Measurements from ENCODE around the gene DESI2. TPM values are rescaled to one million over a fixed set of nuclear protein-coding genes. Genes with fewer than 3 reads are reported as not detected.
A peak's percentile ranks its signal among the peaks of the same experiment; 100 is the strongest.

The DESI2 gene
- total RNA-seq, 1 experiment from 2014 or later, result 132 TPM

DNA sequence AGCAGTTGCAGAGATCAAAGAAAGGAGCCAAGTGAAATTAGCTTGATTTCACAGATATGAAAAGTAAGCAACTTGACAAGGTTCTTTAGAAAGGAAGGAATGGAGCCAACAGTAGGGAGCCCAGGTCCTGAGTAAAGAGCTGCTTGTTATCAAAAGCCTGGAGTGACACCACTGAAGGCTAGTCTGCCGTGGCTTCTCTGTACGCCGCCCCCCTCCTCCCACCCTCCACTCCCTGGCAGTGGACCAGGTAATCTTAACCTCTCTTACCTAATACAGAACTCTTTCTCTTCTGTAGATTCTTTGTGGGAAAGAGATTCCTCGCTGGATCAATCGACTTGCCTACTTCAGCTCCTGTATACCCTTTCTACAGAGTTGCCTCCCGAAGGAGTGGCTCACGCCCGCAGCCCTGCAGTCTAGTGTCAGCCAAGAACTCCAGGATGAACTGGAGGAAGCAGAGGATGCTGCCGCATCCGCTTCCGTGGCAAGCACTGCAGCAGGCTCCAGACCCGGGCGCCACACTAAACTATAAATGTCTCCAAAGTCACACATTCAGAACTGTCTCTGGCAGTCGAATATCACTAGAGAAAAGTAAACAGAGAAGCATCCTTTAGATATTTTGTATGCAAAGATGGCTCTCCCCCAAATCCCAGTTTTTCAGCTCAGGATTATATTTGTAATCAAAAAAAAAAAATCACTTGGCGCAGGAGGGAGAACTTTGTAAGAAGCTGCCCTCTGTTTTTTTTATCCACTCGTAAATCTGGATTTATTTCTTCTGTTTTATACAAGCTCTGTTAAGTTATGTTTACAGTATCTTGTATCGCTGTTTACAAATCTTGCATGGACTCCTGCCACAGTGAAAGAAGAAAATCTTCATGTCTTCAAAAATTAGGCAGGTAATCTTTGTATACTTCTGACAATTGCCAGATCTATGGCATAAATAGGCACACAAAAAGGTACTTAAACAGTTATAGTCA is 52.6 kb downstream of the DESI2 start:
- no peak for DNase-seq
- no peak overlapping the region for H3K4me3 ChIP-seq (ENCODE audit: insufficient read depth, low read depth, low read length)
- H3K36me3 ChIP-seq (replicated peaks; ENCODE audit: control insufficient read depth, insufficient read depth, low read length), result peaks cover 5% of the 10 kb centered on the region
- no peaks in the 10 kb centered on the region for H3K27me3 ChIP-seq (ENCODE audit: control insufficient read depth, insufficient read depth, low read length)

- Histone ChIP-seq H3K4me3 (ENCODE audit: insufficient read depth, low read depth, low read length) (no peak overlapping the region), H3K27me3 (ENCODE audit: control insufficient read depth, insufficient read depth, low read length) (no peaks in the 10 kb centered on the region), H3K36me3 (replicated peaks; ENCODE audit: control insufficient read depth, insufficient read depth, low read length) (peaks cover 2% of the 10 kb centered on the region)
- DNase-seq, result peak; percentile 20
Observed at GRCh38 chr1:244709076-244709475, 56.1 kb downstream of the DESI2 start.

DNA sequence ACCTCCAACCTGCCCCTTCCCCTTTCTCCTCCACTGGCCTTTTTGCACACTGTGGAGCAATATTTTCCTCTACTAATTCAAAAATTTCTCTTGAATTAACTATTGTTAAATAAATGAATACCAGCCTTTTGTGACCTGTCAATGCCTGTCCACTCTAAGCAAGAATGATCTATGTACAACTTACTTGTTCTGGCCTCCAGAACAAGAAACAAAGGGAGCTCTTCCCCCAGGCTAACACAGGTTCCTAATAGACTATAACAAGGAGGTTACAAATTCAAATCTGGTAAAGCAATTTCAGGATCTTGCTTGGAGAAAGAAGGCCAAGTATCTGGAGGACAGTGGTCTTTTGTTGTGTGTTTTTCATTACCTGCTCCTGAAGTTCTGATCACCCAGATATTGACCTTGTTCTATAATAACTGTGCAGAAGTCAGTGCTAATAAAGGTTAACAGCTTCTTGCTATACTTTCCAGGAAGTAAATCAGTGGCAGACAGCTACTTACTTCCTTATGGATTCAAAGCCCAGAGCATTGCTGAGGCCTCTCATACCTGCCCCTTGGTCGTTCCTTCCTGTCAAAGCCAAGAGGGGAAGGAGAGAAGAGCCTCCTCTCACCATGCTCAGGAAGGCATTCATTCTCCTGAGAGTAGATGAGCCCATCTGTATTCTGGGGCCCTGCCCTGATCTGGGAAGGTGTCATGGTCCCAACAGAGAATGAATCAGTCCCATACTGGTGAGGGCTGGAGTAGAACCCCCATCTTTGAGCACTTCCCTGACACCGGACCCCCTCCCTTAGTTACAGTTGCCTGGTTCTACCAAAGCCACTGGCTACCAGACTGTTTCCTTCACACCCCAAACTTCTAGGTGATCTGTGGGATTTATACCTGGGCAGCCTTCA is 56.8 kb downstream of the DESI2 start:
- H3K36me3 ChIP-seq (replicated peaks; ENCODE audit: control insufficient read depth, insufficient read depth, low read length), result peaks cover 2% of the 10 kb centered on the region
- H3K4me3 ChIP-seq (ENCODE audit: insufficient read depth, low read depth, low read length), result no peak overlapping the region
- no peak for DNase-seq
- no peaks in the 10 kb centered on the region for H3K27me3 ChIP-seq (ENCODE audit: control insufficient read depth, insufficient read depth, low read length)

- Histone ChIP-seq H3K27me3 (ENCODE audit: control insufficient read depth, insufficient read depth, low read length) (no peaks in the 10 kb centered on the region), H3K4me3 (ENCODE audit: insufficient read depth, low read depth, low read length) (no peak overlapping the region), H3K36me3 (replicated peaks; ENCODE audit: control insufficient read depth, insufficient read depth, low read length) (peaks cover 1% of the 10 kb centered on the region)
- DNase-seq, result no peak
Observed at GRCh38 chr1:244710474-244711062, 57.6 kb downstream of the DESI2 start.

GRCh38 chr1:244712669-244713068 is 59.7 kb downstream of the DESI2 start:
- H3K27me3 ChIP-seq (ENCODE audit: control insufficient read depth, insufficient read depth, low read length), result no peaks in the 10 kb centered on the region
- no peak overlapping the region for H3K4me3 ChIP-seq (ENCODE audit: insufficient read depth, low read depth, low read length)
- H3K36me3 ChIP-seq (replicated peaks; ENCODE audit: control insufficient read depth, insufficient read depth, low read length), result no peaks in the 10 kb centered on the region
- DNase-seq, result no peak

DNA sequence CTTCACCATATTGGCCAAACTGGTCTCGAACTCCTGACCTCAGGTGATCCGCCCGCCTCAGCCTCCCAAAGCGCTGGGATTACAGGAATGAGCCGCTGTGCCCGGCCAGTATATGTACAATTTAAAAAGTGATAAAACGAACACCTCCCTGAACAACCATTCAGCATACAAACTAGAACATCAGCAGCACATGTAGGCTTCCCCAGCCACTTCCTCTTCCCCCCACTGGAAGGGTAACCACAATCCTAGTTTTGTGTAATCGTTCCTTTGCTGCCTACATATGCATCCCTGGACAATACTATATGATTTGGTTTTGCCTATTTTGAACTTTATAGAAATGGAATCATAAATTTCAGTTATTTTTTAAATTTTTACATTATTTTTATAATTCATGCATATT is 60.4 kb downstream of the DESI2 start:
- no peak for DNase-seq
- no peaks in the 10 kb centered on the region for H3K27me3 ChIP-seq (ENCODE audit: control insufficient read depth, insufficient read depth, low read length)
- H3K4me3 ChIP-seq (ENCODE audit: insufficient read depth, low read depth, low read length), result no peak overlapping the region
- no peaks in the 10 kb centered on the region for H3K36me3 ChIP-seq (replicated peaks; ENCODE audit: control insufficient read depth, insufficient read depth, low read length)

- no peak for DNase-seq
- Histone ChIP-seq H3K36me3 (replicated peaks; ENCODE audit: control insufficient read depth, insufficient read depth, low read length) (no peaks in the 10 kb centered on the region), H3K27me3 (ENCODE audit: control insufficient read depth, insufficient read depth, low read length) (peaks cover 17% of the 10 kb centered on the region), H3K4me3 (ENCODE audit: insufficient read depth, low read depth, low read length) (no peak overlapping the region)
Observed at GRCh38 chr1:244727871-244728474, 75.0 kb downstream of the DESI2 start.

- Histone ChIP-seq H3K36me3 (replicated peaks; ENCODE audit: control insufficient read depth, insufficient read depth, low read length) (no peaks in the 10 kb centered on the region; the same call in 1 of the 2 replicates), H3K4me3 (ENCODE audit: insufficient read depth, low read depth, low read length) (peak overlapping the region; percentile 53), H3K27me3 (ENCODE audit: control insufficient read depth, insufficient read depth, low read length) (peaks cover 17% of the 10 kb centered on the region)
- DNase-seq, result peak; percentile 83
Observed at GRCh38 chr1:244730153-244730933, 77.4 kb downstream of the DESI2 start.

DNA sequence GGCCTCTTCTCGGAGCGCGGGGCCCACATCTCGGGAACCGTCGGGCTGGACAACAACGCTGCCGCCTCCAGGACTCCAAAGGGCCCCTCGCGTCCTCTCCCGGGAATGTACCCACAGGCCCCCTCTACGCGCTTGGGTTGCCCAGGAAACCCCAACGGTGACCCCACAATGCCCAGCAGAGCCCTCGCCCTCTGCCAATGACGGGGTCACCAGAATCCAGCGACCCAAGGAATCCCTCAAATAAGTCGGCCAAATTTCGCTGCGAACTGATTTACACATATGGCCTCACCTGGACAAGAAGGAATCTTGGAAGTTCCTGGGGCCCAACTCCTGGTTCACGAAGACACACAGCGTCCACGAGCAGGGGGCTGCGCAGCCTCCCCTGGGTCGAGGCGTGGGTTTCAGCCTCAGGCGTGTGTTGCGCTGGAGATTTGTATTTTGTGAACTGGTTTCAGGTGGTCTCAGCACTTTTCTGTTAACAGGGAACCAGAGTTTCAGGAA is 78.1 kb downstream of the DESI2 start:
- Histone ChIP-seq H3K36me3 (replicated peaks; ENCODE audit: control insufficient read depth, insufficient read depth, low read length) (no peaks in the 10 kb centered on the region; the same call in 1 of the 2 replicates), H3K4me3 (ENCODE audit: insufficient read depth, low read depth, low read length) (peak overlapping the region; percentile 53), H3K27me3 (ENCODE audit: control insufficient read depth, insufficient read depth, low read length) (peaks cover 17% of the 10 kb centered on the region)
- DNase-seq, result no peak

GRCh38 chr1:244731651-244732050 is 78.7 kb downstream of the DESI2 start:
- no peak overlapping the region for H3K4me3 ChIP-seq (ENCODE audit: insufficient read depth, low read depth, low read length)
- DNase-seq, result no peak
- no peaks in the 10 kb centered on the region; the same call in 1 of the 2 replicates for H3K36me3 ChIP-seq (replicated peaks; ENCODE audit: control insufficient read depth, insufficient read depth, low read length)
- peaks cover 17% of the 10 kb centered on the region for H3K27me3 ChIP-seq (ENCODE audit: control insufficient read depth, insufficient read depth, low read length)

- no peaks in the 10 kb centered on the region; the same call in 1 of the 2 replicates for H3K36me3 ChIP-seq (replicated peaks; ENCODE audit: control insufficient read depth, insufficient read depth, low read length)
- DNase-seq, result no peak
- peaks cover 17% of the 10 kb centered on the region for H3K27me3 ChIP-seq (ENCODE audit: control insufficient read depth, insufficient read depth, low read length)
- no peak overlapping the region for H3K4me3 ChIP-seq (ENCODE audit: insufficient read depth, low read depth, low read length)
Observed at GRCh38 chr1:244732851-244733450, 80.0 kb downstream of the DESI2 start.

DNA sequence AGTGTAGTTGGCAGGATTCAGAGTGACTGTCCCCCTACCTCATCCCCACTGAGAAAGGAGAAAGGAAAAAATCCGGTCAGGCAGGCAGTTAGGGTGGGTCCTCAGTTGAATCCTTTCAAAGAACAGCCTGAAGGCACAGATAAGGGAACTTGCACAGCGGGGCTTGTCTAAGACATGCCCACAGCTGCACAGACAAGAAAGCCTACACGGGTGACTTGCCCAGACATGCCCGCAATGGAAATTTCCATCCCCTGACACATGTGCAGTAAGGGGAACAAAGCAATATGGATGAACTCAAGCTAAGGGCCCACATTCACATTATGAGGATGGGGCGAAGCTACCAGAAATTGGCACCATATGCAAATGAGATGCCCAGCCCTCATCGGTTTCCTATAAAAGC is 82.5 kb downstream of the DESI2 start:
- H3K27me3 ChIP-seq (ENCODE audit: control insufficient read depth, insufficient read depth, low read length), result peaks cover 7% of the 10 kb centered on the region
- no peak overlapping the region for H3K4me3 ChIP-seq (ENCODE audit: insufficient read depth, low read depth, low read length)
- H3K36me3 ChIP-seq (replicated peaks; ENCODE audit: control insufficient read depth, insufficient read depth, low read length), result no peaks in the 10 kb centered on the region; the same call in 1 of the 2 replicates
- no peak for DNase-seq

All from H7 (cell line).